Caco-2 (cell line): ENCODE measurements around the gene SOHLH1. TPM values are rescaled to one million over a fixed set of nuclear protein-coding genes. Genes with fewer than 3 reads are reported as not detected.

ENCODE experiments used
- BruUV-seq: library from RNA; stranded (reverse); fragments of 400-500 nt; replicated peaks from 2 replicates; lab custom pipeline; 2021; lab: Mats Ljungman, UMichigan
- CTCF ChIA-PET: fragments of 300-600 bp; sonication (Branson Sonifier 250); formaldehyde crosslinking; loops from one replicate; lab custom pipeline; 2022; ENCODE audit warnings: antibody characterized with exemption; lab: Charles Lee
- POLR2A ChIA-PET: fragments of 300-600 bp; sonication (Branson Sonifier 250); formaldehyde crosslinking; loops from one replicate; lab custom pipeline; 2022; ENCODE audit warnings: antibody characterized with exemption; lab: Charles Lee
- DNase-seq, 2 experiments: peaks; one replicate each; pipeline versions ENCODE4 v3.0.0 to v3.0.0-alpha.2; 2020 to 2022
- H3K27me3 ChIP-seq: replicated peaks from 2 replicates; pipeline ENCODE4 v1.6.0; 2011; ENCODE audit warnings: low read length; ENCODE audit not compliant: control insufficient read depth, insufficient read depth
- H3K36me3 ChIP-seq: 2 replicates; pipeline ENCODE4 v1.5.1; 2011; ENCODE audit warnings: low read length; ENCODE audit not compliant: control insufficient read depth, insufficient read depth
- H3K4me1 ChIP-seq: fragments of 250-450 bp; sonication (Bioruptor Pico); 2 replicates; pipeline ENCODE4 v1.5.1; 2020; ENCODE audit warnings: mild to moderate bottlenecking
- H3K4me3 ChIP-seq: 2 replicates; pipeline ENCODE4 v1.5.1; 2011; ENCODE audit warnings: low read depth, mild to moderate bottlenecking, control low read depth, low read length
- H3K9me3 ChIP-seq: fragments of 250-450 bp; sonication (Bioruptor Pico); 2 replicates; pipeline ENCODE4 v1.5.1; 2020; ENCODE audit warnings: mild to moderate bottlenecking, moderate library complexity
- H3K27ac Mint-ChIP-seq: one replicate; pipeline ENCODE4 v1.8.0; 2022; ENCODE audit warnings: mixed read lengths; ENCODE audit not compliant: unreplicated experiment
- H3K27me3 Mint-ChIP-seq: one replicate; pipeline ENCODE4 v1.8.0; 2022; ENCODE audit warnings: mixed read lengths; ENCODE audit not compliant: insufficient read depth, unreplicated experiment
- H3K36me3 Mint-ChIP-seq: one replicate; pipeline ENCODE4 v1.8.0; 2022; ENCODE audit warnings: mild to moderate bottlenecking, mixed read lengths; ENCODE audit not compliant: insufficient read depth, unreplicated experiment
- H3K4me1 Mint-ChIP-seq: one replicate; pipeline ENCODE4 v1.8.0; 2022; ENCODE audit warnings: low read depth, mixed read lengths; ENCODE audit not compliant: unreplicated experiment
- H3K4me3 Mint-ChIP-seq: one replicate; pipeline ENCODE4 v1.8.0; 2022; ENCODE audit warnings: mild to moderate bottlenecking, moderate library complexity, mixed read lengths; ENCODE audit not compliant: unreplicated experiment
- H3K9me3 Mint-ChIP-seq: one replicate; pipeline ENCODE4 v1.8.0; 2022; ENCODE audit warnings: mixed read lengths; ENCODE audit not compliant: unreplicated experiment
- CTCF ChIP-seq, 2 experiments: fragments of 200-600 bp in 1 of 2; IDR thresholded peaks; 1 replicate in 1 of 2; 2 replicates in 1 of 2; pipeline versions ENCODE4 v1.5.1 to v1.8.0; 2011 to 2022; ENCODE audit warnings: antibody characterized with exemption in 1 of 2, control low read depth in 1 of 2, inconsistent platforms in 1 of 2, low read depth in 1 of 2, low read length in 1 of 2, mild to moderate bottlenecking in 1 of 2, moderate library complexity in 1 of 2; ENCODE audit not compliant: insufficient read depth in 1 of 2, severe bottlenecking in 1 of 2, unreplicated experiment in 1 of 2
- intact Hi-C: fragments of 100-400 bp; cut with micrococcal nuclease; formaldehyde crosslinking; loops from one replicate; pipeline ENCODE4 v1.10.0; 2022; ENCODE audit not compliant: unreplicated experiment
- total RNA-seq: library from RNA; stranded (reverse); gene quantifications from 2 replicates; pipeline ENCODE4 v1.2.3, GENCODE V29; 2022

The SOHLH1 gene
- total RNA-seq, 1 experiment from 2014 or later = 44.9 TPM

- no peaks in the 10 kb centered on the region for H3K36me3 ChIP-seq
- no TSS peak for BruUV-seq
- Mint-ChIP-seq H3K27ac (peak overlapping the region; percentile 22), H3K4me1 (no peaks in the 10 kb centered on the region), H3K9me3 (no peaks in the 10 kb centered on the region), H3K4me3 (no peak overlapping the region), H3K27me3 (peaks cover 4% of the 10 kb centered on the region), H3K36me3 (no peaks in the 10 kb centered on the region)
- DNase-seq = no peak
- CTCF ChIA-PET = no interaction called here
- TF ChIP-seq CTCF (IDR thresholded peaks at IDR 0.05; ENCODE audit: insufficient read depth in 1 of 2, low read depth in 1 of 2, low read length in 1 of 2, severe bottlenecking in 1 of 2, unreplicated experiment in 1 of 2) = no peak
- no peak overlapping the region for H3K4me3 ChIP-seq
- POLR2A ChIA-PET = no interaction called here
- no peaks in the 10 kb centered on the region for H3K27me3 ChIP-seq
- intact Hi-C loops = loop anchor here (5.0 kb wide), 1 partner anchor 79 kb away; no protein-coding TSS in a partner anchor
- H3K9me3 ChIP-seq = no peaks in the 10 kb centered on the region
- H3K4me1 ChIP-seq = no peaks in the 10 kb centered on the region; the same call in 1 of the 2 replicates
Observed at GRCh38 chr9:135681161-135681560, 18.1 kb downstream of the SOHLH1 start.

GRCh38 chr9:135680056-135680455 is 19.2 kb downstream of the SOHLH1 start:
- ChIA-PET CTCF (no interaction called here), POLR2A (no interaction called here)
- H3K4me3 Mint-ChIP-seq = no peak overlapping the region
- intact Hi-C loops = loop anchor here (5.0 kb wide), 1 partner anchor 78 kb away; no protein-coding TSS in a partner anchor
- H3K27me3 ChIP-seq = no peaks in the 10 kb centered on the region
- H3K36me3 ChIP-seq = no peaks in the 10 kb centered on the region
- H3K4me3 ChIP-seq = no peak overlapping the region
- H3K9me3 Mint-ChIP-seq = no peaks in the 10 kb centered on the region
- H3K27me3 Mint-ChIP-seq = peaks cover 4% of the 10 kb centered on the region
- no peaks in the 10 kb centered on the region for H3K36me3 Mint-ChIP-seq
- H3K4me1 Mint-ChIP-seq = no peaks in the 10 kb centered on the region
- H3K27ac Mint-ChIP-seq = no peak overlapping the region
- BruUV-seq = no TSS peak
- no peaks in the 10 kb centered on the region for H3K4me1 ChIP-seq
- no peaks in the 10 kb centered on the region for H3K9me3 ChIP-seq
- TF ChIP-seq CTCF (IDR thresholded peaks at IDR 0.05; ENCODE audit: insufficient read depth in 1 of 2, low read depth in 1 of 2, low read length in 1 of 2, severe bottlenecking in 1 of 2, unreplicated experiment in 1 of 2) = no peak
- DNase-seq = no peak

GRCh38 chr9:135678236-135679017 is 20.9 kb downstream of the SOHLH1 start:
- no peaks in the 10 kb centered on the region for H3K27me3 ChIP-seq
- no peak for DNase-seq
- no peaks in the 10 kb centered on the region for H3K36me3 ChIP-seq
- no TSS peak for BruUV-seq
- H3K4me3 ChIP-seq = no peak overlapping the region
- intact Hi-C loops = no loop called here
- H3K36me3 Mint-ChIP-seq = no peaks in the 10 kb centered on the region
- no peaks in the 10 kb centered on the region for H3K4me1 Mint-ChIP-seq
- TF ChIP-seq CTCF (IDR thresholded peaks at IDR 0.05; ENCODE audit: insufficient read depth in 1 of 2, low read depth in 1 of 2, low read length in 1 of 2, severe bottlenecking in 1 of 2, unreplicated experiment in 1 of 2) = no peak
- no peaks in the 10 kb centered on the region for H3K9me3 ChIP-seq
- H3K27me3 Mint-ChIP-seq = peaks cover 4% of the 10 kb centered on the region
- POLR2A ChIA-PET = no interaction called here
- no peaks in the 10 kb centered on the region for H3K9me3 Mint-ChIP-seq
- CTCF ChIA-PET = no interaction called here
- H3K27ac Mint-ChIP-seq = no peak overlapping the region
- H3K4me3 Mint-ChIP-seq = no peak overlapping the region
- no peaks in the 10 kb centered on the region for H3K4me1 ChIP-seq
